GM04504 (cell line): ENCODE measurements around the gene GCGR.
A peak's percentile ranks its signal among the peaks of the same experiment; 100 is the strongest.

ENCODE experiments used
- DNase-seq: peaks from one replicate; pipeline ENCODE4 v3.0.0-alpha.2; 2012; ENCODE audit warnings: low read depth

GCGR gene

GRCh38 chr17:81811705-81812570 is 8.0 kb downstream of the GCGR start:
- DNase-seq, result no peak

GRCh38 chr17:81812571-81813370 is 8.8 kb downstream of the GCGR start:
- DNase-seq, result no peak

GRCh38 chr17:81813371-81813684 is 9.4 kb downstream of the GCGR start:
- no peak for DNase-seq

- DNase-seq, result no peak
Observed at GRCh38 chr17:81813861-81814683, 10.1 kb downstream of the GCGR start.

GRCh38 chr17:81814748-81815645 is 11.0 kb downstream of the GCGR start:
- no peak for DNase-seq

GRCh38 chr17:81815646-81815986 is 11.7 kb downstream of the GCGR start:
- no peak for DNase-seq

- DNase-seq, result no peak
Observed at GRCh38 chr17:81817758-81818147, 13.8 kb downstream of the GCGR start.

- no peak for DNase-seq
Observed at GRCh38 chr17:81819708-81820107, 15.8 kb downstream of the GCGR start.

- no peak for DNase-seq
Observed at GRCh38 chr17:81821147-81821546, 17.2 kb downstream of the GCGR start.

- DNase-seq, result peak; percentile 38
Observed at GRCh38 chr17:81821603-81822311, 17.8 kb downstream of the GCGR start.

- DNase-seq, result no peak
Observed at GRCh38 chr17:81822312-81822637, 18.3 kb downstream of the GCGR start.

GRCh38 chr17:81822996-81823819 is 19.3 kb downstream of the GCGR start:
- DNase-seq, result no peak

- DNase-seq, result no peak
Observed at GRCh38 chr17:81823820-81824550, 20.0 kb downstream of the GCGR start.

GRCh38 chr17:81824595-81824994 is 20.6 kb downstream of the GCGR start:
- no peak for DNase-seq

GRCh38 chr17:81825841-81826466 is 22.0 kb downstream of the GCGR start:
- no peak for DNase-seq

- DNase-seq, result no peak
Observed at GRCh38 chr17:81828656-81829055, 24.7 kb downstream of the GCGR start.

GRCh38 chr17:81829858-81830257 is 25.9 kb downstream of the GCGR start:
- DNase-seq, result no peak

GRCh38 chr17:81831563-81831956 is 27.6 kb downstream of the GCGR start:
- DNase-seq, result no peak
